DMS 273 (cell line): Measurements from ENCODE around the gene KDM5A.

Experiments used
- DNase-seq: peaks from one replicate; lab custom pipeline; 2025; ENCODE audit not compliant: unreplicated experiment; lab: John Stamatoyannopoulos, UW

Gene KDM5A

DNA sequence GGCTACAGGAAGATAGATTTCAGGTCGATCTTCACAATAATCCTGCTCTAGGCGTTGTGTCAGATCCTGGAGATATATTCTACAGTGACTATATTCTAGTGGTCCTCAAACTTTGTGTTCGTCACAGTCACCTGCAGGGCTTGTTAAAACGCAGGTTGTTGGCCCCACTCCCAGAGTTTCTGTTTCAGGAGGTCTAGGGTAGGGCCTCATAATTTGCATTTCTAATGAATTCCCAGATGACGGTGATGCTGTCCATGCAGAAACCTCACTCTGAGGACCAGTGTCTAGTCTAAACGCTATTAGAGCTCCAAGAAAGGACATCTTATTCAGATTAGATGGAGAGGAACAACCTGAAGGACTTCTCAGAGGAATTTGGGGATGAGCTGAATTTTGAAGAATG, 113.3 kb downstream of the KDM5A start:
- no peak for DNase-seq

DNA sequence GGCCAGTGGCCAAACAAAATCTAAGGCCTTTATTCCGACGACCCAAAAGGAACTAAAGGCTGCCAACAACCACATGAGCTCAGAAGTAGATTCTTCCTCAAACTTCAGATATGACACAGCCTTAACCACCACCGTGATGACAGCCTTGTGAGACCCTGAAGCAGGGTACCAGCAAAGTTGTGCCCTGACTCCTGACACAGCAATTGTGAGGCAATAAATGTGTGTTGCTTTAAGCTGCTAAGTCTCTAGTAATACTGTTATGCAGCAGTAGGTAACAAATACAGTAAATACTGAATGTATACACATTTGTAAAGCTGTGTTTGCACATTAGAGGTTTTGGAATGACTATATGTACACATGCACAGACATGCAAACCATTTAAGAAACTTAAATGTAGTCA, 115.7 kb downstream of the KDM5A start:
- DNase-seq: no peak

DNA sequence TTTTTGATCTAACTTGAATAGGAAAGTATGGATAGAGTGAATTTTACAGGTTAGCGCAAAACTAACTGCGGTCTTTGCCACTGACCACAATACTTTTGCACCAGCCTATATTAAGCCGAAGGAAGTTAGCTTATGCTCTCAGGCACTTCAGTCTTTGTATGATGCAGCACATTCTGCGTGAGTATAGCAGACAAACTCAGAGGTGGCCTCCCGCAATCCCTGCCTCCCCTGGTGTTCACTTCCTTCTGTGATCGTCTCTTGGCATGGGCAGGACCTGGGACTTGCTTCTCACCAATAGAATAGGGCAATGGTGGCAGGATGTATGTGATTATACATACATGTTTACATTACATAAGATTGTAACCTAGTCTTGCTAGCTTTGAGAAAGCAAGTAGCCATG, 116.2 kb downstream of the KDM5A start:
- no peak for DNase-seq

DNA sequence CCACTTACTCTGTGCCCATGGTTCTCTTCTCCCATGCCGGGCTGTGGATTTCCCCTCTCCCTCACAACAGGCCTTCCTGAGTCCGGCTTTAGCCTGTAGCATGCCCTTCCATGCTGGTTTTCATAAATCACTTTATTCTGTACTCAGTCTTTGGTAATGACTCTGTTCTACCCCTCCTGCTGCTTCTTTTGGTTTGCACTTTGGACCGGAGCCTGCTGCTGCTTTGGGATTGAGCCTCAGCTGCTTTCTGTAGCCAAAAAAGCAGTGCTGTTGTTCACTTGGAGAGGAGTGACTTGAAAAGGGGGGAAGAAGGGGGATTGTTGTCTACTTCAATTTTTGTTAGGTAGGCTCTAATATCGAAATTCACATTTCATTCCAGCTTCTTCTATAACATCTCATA, 118.0 kb downstream of the KDM5A start:
- no peak for DNase-seq

DNA sequence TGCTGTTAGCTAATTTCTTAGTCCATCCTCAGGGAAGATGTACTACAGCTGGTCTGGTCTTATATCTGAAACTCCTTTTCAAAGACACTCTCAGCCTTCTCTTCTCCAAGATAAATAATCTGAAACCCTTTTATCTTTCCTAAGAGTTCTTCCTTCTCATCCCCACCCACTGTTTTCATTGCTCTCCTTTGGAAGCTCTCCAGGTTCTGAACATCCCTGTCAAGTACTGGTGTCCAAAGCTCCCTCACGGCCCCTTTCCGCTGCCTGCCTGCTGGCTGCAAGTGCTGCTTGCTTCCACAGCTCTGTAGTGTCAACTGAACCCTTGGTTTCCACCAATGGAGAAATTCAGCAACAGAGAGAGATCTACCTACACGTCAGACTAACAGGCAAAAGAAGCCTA, 119.9 kb downstream of the KDM5A start:
- no peak for DNase-seq

DNA sequence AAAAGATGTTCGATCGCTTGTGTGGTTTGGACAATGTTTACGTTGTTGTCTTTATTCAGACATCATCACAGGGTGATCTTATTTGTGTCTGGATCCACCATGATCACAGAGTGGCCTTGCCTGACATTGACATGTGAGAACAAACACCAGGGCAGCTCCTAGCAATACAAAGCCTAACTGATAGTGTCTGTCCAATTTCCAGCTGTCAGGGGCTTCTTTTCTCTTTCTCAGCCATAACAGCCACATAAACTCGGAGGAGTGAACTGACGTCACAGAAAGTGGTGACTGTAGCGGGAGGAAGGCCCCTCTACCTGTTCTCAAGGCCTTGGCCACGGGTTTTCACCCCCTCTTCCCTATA, 120.7 kb downstream of the KDM5A start:
- no peak for DNase-seq

DNA sequence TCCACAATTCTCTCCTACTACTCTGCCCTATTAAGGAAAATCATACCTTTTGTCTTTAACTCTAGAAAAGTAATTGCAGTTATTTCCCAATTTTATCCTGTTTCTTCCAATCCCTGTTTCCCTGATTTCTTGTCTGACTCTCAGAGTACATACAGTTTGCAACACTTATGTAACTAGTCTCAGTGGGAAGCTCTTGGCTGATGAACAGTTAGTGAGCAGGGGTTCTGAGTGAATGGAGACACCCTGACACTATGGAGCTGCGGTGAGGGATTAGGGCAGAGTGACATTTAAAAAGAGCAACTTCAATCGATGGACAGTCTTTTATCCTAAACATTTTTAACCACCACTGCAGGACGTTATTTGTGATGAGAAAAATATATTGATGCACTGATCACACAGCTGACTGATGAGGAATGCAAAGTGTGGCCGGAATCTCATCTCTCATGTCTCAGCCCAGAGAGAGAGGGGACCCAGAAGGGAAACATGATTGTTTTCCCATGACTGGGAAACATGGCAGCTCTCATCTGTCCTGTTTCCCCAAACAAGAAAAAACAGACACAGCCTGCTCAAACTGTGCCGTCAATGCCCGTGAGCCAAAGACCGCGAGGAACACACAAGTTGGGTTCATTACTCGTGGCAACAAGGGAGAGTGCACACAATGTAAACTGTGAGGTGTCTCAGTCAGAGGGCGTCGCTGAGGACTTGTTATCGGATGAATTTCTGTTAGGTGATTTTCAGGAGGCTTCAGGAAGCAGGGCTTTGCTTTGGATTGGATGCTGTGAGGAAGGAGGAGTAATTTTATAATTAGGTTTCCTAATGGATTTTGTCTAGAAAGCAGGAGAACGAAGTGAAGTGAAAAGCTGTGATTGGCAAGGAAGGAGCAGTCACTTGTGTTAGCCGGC, 121.3 kb downstream of the KDM5A start:
- no peak for DNase-seq

DNA sequence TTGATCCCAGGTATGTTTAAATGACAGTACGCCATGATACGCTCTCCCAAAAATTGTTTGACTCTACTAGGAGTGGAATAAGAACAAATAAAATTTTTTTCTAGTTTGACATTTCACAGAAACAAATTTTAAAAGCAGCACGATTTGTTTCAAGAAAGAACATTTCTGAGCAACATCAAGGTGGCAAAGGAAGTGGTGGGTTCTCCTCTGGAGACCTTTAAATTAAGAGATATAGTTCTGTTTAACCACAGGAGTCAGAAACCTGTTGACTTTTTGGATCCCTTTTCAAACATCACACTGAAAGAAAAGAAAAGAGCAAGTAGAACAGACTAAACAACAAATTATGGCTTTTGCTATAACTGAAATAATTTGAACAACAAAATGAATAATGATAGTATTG, 124.0 kb downstream of the KDM5A start:
- DNase-seq: no peak

DNA sequence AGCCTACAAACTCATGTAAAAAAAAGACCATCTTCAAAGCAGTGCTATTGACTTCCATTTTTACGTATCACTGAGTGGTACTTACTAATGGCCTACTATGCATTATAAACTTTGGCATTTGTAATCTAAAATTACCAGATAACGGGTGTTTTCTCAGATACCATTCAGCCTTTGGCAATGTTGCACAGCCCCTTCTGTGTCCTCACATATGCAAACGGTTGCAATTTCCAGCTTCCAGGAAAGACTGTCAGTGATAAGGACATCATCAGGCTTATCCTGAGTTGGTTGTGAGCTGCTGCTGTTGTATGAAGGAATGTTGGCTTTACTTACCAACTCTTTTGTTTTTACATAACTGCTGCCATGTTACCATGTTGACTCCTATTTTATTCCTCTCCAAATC, 124.9 kb downstream of the KDM5A start:
- DNase-seq: no peak

DNA sequence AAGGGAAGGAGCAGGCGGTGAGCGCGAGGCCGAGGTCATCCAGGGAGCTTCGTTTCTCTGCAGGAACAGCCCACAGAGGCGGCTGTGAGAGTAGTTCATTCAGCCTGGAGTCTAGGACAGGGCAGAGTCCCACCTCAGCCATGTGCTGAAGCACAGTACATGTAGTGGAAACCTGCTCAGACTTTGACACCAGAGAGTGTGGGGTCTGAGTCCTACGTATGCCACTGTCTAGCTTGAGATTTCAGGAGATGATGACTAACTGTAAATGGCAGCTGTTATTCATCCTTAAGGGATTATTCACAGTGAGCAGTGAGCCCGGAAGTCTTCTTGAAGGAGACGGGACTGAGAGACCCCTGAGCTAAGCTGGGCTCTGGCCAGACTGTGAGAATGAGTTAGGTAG, 125.5 kb downstream of the KDM5A start:
- DNase-seq: no peak

DNA sequence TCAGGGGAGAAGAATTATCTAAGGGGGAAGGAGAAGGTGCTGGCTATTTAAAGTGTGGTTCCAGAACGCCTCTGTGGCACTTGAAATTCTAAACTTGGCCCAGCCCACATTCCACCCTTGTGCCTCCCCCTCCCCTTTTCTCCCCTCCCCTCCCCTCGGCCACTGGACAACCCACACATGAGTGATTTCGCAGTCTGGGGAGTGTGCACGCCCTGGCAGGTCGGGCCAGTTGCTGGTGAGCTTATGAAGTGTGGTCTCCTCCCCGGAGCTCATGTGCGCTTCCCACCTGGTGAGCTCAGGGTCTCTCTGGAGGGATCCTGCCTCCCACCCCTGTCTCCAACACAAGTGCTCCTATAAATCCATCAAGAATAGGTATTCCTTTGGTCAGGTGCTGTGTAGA, 126.3 kb downstream of the KDM5A start, which contains the start of gene SLC6A13:
Gene SLC6A13 (minus strand): TSS at position 20 of the 400 bp plus-strand sequence. CDS start 2,784 bp downstream, outside the sequence.
- no peak for DNase-seq

DNA sequence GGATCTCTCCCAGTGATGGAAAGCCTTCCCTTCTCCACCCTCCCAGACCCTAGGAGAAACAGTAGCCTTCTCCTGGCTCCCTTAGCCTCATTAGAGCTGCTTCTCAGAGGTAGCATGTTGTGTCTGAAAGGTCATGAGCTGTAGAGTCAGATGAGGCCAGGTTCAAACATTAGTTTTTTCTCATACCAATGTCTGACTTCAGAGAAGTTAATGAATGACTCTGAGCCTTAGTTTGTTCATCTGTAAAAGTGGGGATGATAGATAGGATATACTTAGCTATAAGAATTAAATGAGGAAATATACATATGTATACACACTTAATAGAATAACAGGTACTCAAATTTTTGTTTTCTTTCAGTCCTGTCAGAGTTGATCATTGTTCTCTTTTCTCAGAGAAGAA, 127.0 kb downstream of the KDM5A start:
- DNase-seq: no peak

DNA sequence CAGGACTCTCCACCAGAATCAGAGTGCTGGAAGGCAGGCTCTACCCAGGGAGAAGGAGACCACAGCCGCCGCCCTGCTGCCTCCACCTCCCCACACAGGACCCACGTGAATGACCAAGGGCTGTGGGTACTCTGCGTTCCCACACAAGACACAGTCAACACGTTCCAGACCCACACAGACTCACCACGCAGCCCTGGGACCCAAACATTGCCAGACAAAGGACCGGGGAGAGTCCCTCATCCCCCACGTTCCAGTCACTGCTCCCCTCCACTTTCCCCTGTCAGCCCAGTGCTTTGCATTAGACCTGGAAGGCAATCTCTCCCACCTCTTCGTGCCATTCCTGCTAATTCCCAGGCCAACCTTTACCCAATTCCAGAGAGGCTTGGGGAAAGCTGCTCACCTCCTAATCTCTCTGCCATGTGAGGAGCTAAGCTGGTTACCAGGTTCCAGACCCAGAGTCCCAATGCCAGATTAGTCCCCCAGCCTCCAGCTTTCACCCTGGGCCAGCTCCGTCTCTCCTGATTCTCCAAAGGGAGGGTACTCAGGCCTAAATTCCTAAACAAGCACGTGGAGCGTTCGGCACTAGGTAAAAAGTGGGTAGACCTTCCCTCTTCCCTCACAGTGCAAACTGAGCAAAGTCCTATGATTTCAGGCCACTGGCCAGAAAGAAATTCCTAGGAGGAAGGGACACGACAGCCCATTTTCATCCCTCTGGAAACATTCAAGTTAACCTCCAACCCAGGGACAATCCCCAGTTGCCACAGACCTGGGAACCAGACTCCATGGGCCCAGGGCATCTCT, 131.4 kb downstream of the KDM5A start:
- no peak for DNase-seq

DNA sequence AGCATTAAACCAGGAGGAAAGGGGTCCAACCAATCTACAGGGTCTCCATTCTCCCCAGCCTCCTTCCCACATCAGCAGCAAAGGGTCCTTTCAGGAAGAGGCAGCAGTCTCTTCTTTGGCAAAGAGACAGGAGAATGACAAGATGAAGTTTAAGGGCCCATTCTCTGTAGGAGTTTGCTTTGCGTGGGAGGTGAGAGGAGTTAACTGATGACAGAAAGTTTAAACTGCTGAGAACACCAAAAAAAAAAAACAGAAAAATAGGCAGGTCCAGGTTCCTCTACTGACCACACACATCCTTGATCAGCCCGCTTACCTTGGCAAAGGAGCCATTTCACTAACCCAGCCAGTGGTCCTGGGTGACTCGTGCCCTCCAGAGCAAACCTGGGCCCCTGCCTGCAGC, 132.2 kb downstream of the KDM5A start:
- DNase-seq: no peak

DNA sequence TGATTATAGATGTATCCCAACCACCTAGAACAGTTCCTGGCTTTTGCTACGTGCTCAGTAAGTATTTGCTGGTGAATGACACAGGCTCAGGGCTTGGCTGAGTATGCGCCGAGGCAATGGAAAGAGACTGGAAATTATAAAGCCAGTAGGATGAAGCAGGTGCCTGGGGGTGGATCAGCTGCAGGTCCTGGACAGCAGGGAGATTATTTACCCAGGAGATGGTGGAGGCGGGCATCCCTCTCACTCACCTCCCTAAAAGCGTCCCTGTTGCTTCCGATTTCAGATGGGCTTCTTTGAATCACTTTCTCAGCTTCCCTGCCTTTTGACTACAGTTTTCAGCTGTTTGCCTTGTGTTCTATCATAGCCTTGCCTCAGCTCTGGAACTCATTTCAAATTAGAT, 132.9 kb downstream of the KDM5A start:
- DNase-seq: no peak

DNA sequence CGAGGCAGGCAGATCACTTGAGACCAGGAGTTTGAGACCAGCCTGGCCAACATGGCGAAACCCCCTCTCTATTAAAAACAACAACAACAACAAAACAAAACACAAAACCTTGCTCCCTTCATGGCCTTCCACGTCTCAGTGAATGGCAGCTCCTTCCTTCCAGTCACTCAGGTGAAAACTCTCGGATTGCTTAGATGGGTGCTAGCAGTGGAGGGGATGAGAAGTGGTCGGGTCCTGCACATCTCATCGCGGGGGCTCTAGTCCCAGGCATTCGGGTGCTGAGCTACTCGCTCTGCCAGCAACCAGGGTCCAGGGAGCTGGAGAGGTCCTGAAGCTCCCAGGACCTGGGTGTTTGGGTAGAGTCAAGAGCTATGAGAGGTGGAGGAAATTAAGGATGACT, 134.2 kb downstream of the KDM5A start:
- DNase-seq: no peak

DNA sequence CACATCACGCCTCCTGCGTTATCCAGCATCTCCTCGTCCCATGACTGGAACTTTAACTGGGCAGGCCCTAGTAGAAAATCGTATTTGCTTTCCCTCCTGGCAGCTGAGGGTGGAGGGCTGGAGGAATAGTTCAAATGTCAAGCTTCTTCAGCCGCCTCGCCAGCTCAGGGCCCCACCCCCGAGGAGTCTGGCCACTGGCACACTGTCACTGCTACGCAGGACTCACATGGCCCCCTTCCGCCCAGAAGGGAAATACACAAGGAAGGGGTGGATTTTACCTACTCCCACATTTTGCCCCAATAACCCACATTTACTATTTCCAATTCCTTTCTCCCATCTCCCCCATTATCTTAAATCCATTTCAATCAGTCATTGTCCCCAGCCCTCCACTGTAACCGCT, 135.1 kb downstream of the KDM5A start:
- DNase-seq: no peak

DNA sequence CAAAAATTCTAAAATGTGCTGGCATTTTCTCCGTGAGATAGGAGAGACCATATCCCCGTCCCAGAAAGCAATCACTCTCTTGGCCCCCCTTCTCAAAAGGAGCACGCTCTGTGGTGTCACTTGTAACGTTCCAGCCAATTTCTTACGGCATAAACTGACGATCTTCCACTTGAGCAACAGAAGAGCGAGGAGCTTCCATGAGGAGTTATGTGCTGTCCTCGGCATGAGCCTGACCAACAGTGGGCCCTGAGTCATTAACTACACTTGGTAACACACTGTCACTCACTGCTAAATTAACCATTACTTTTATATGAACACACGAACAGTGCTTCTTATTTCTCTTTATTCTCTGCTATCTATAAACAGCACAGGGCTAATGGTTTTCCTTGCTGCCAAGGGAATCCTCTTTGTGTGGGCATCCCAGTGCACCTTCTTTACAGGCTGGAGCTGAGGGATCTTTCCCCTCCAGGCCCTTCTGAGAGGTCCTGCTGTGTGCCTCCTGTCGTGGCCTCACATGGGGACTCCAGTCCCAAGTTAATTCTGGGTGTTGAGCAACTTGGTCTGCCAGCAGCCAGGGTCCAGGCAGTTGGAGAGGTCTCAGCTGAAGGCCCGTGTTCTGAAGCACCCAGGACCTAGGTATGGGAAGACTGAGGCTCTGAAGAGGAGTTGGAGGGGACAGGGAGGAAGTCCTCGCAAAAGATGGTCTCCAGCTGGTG, 135.8 kb downstream of the KDM5A start:
- DNase-seq: no peak

DNA sequence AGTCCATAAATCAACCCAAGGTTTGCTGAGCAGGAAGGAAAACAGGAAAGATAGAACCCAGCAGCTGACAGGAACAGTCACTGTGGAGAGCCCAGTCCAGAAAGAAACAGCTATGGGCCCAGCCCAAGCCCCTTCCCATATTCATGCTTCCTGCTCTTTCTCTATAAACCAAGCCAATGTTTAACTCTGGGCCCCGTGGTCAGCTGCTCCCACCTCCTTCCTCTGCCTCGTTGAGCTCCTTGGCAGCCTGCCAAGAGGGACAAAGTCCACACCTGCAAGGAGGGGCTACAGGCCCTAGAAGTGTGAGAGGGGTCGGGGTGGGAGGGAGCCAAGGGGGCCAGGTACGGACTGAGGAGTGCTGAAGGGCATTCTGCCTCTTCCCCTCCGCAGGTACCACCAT, 136.5 kb downstream of the KDM5A start:
- DNase-seq: no peak

DNA sequence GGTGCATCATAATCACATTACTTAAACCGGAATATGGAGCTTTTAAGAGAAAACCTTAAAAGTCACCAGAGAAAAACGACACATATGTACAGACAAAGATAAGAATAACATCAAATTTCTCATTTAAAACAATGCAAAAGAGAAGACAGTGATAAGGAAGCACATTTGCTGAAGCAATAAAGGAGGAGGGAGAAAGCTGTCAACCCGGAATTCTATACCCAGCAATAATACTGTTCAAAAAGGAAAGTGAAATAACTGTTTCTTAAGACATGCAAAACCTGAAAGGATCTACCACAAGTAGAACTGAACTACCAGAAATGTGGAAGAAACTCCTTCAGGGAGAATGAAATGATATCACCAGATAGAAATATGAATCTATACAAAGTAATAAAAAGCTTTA, 141.8 kb downstream of the KDM5A start:
- no peak for DNase-seq

DNA sequence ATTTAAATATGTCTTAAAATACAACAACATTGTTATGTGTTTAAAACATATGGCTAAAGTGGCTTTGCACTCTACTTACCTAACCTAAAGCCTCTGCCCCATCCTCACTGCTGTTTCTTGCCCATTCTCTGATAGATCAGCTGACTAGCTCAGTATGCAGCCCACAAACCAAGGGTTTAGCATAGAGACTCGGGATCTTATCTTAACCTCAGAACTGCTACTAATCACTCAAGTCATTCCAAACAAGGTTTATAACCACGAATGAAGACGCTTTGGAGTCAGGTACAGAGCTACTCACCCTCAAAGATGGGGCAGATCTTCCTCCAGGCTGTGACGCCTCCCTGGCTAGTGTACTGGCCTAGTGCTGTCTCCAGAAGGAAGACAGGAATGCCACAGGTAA, 145.7 kb downstream of the KDM5A start:
- no peak for DNase-seq

DNA sequence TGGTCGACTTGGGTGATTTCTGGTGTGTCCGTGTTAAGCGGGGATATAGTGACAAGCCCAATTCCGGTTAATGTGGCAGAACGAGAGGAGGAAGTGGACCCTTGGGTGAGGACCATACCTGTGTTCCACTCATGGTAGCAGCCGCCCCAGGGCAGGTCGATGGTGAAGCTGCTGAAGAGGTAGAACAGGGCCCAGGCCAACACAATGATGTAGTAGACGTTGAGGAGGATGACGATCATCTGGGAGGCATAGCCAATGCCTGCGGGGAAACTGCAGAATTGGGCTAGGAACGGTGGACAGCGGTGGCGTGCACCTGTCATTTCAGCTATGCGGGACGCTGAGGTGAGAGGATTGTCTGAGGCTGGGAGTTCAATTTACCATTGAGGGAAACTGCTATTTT, 146.6 kb downstream of the KDM5A start:
- no peak for DNase-seq
